Tibial artery (tissue), 4 donors: ENCODE data around the gene RNF19B.
A peak's percentile ranks its signal among the peaks of the same experiment; 100 is the strongest.

Source experiments
- DNase-seq, 2 donors: peaks; one replicate each; pipeline ENCODE4 v3.0.0-alpha.2; 2019
- H3K27ac ChIP-seq, 2 donors: fragments of 200-600 bp; sonication (generic) in 1 of 2; 1 replicate in 1 of 2; 2 replicates in 1 of 2; pipeline ENCODE4 v1.5.1; 2018 to 2019; ENCODE audit warnings: mild to moderate bottlenecking in 1 of 2
- H3K27me3 ChIP-seq, 2 donors: fragments of 200-600 bp; sonication (generic) in 1 of 2; one replicate each; pipeline versions ENCODE4 v1.5.1 to v1.6.0; 2016 to 2019
- H3K36me3 ChIP-seq, 3 donors: fragments of 200-600 bp; sonication (generic) in 2 of 3; one replicate each; pipeline ENCODE4 v1.5.1; 2016 to 2019; ENCODE audit warnings: mild to moderate bottlenecking in 2 of 3
- H3K4me1 ChIP-seq, 4 donors: fragments of 200-600 bp; sonication (generic) in 2 of 4; 1 replicate in 3 of 4; 2 replicates in 1 of 4; pipeline ENCODE4 v1.5.1; 2016 to 2019
- H3K4me3 ChIP-seq, 2 donors: fragments of 200-600 bp; sonication (generic) in 1 of 2; 1 replicate in 1 of 2; 2 replicates in 1 of 2; pipeline ENCODE4 v1.5.1; 2018 to 2019; ENCODE audit warnings: mild to moderate bottlenecking in 2 of 2
- H3K9me3 ChIP-seq, 3 donors: fragments of 200-600 bp; sonication (generic) in 1 of 3; one replicate each; pipeline ENCODE4 v1.5.1; 2016 to 2019
- CTCF ChIP-seq, 2 experiments: fragments of 200-600 bp in 1 of 2; fragments of 450-650 bp in 1 of 2; IDR thresholded peaks; one replicate each; pipeline ENCODE4 v1.5.1; 2017 to 2019; ENCODE audit warnings: antibody characterized with exemption in 2 of 2, mild to moderate bottlenecking in 1 of 2, moderate library complexity in 1 of 2
- intact Hi-C: fragments of 100-400 bp; cut with DNase I; formaldehyde crosslinking; loops from one replicate; pipeline ENCODE4 v1.15.0; 2023; ENCODE audit warnings: low total_unique reads

The RNF19B gene

GRCh38 chr1:32920833-32921232 is 43.8 kb downstream of the RNF19B start:
- peak; percentile 48 to 74 for DNase-seq
- TF ChIP-seq CTCF (IDR thresholded peaks at IDR 0.05) = no peak
- intact Hi-C loops = no loop called here
- Histone ChIP-seq H3K9me3 (no peaks in the 10 kb centered on the region), H3K27ac (no peak overlapping the region), H3K4me3 (no peak overlapping the region), H3K27me3 (peaks cover 0 to 20% of the 10 kb centered on the region in 2 donors), H3K36me3 (no peaks in the 10 kb centered on the region), H3K4me1 (peaks cover 0 to 20% (median 8%) of the 10 kb centered on the region in 4 donors)

- Histone ChIP-seq H3K9me3 (no peaks in the 10 kb centered on the region), H3K27me3 (peaks cover 0 to 18% of the 10 kb centered on the region in 2 donors), H3K4me3 (no peak overlapping the region), H3K36me3 (no peaks in the 10 kb centered on the region), H3K4me1 (peaks cover 0 to 15% (median 4%) of the 10 kb centered on the region in 4 donors), H3K27ac (no peak overlapping the region)
- intact Hi-C loops = no loop called here
- no peak for DNase-seq
- no peak for TF ChIP-seq CTCF (IDR thresholded peaks at IDR 0.05)
Measured at GRCh38 chr1:32919811-32920733, 44.5 kb downstream of the RNF19B start.

GRCh38 chr1:32918179-32918578 is 46.4 kb downstream of the RNF19B start:
- no peak overlapping the region for H3K4me3 ChIP-seq
- intact Hi-C loops = no loop called here
- no peak for DNase-seq
- H3K4me1 ChIP-seq = peaks cover 0 to 9% (median 2%) of the 10 kb centered on the region in 4 donors
- H3K36me3 ChIP-seq = no peaks in the 10 kb centered on the region
- no peak overlapping the region for H3K27ac ChIP-seq
- TF ChIP-seq CTCF (IDR thresholded peaks at IDR 0.05) = no peak
- peaks cover 0 to 3% of the 10 kb centered on the region in 2 donors for H3K27me3 ChIP-seq
- no peaks in the 10 kb centered on the region for H3K9me3 ChIP-seq

GRCh38 chr1:32917521-32917920 is 47.1 kb downstream of the RNF19B start:
- Histone ChIP-seq H3K27ac (no peak overlapping the region), H3K9me3 (no peaks in the 10 kb centered on the region), H3K27me3 (no peaks in the 10 kb centered on the region), H3K4me1 (peaks cover 0 to 9% (median 2%) of the 10 kb centered on the region in 4 donors), H3K4me3 (no peak overlapping the region), H3K36me3 (no peaks in the 10 kb centered on the region)
- DNase-seq = no peak
- TF ChIP-seq CTCF (IDR thresholded peaks at IDR 0.05) = no peak
- intact Hi-C loops = no loop called here

- Histone ChIP-seq H3K27ac (no peak overlapping the region), H3K4me3 (no peak overlapping the region)
- intact Hi-C loops = no loop called here
Measured at GRCh38 chr1:32915766-32916706, 48.6 kb downstream of the RNF19B start.

More at GRCh38 chr1:32915766-32916706, 48.6 kb downstream of the RNF19B start:
- Histone ChIP-seq H3K9me3 (no peaks in the 10 kb centered on the region), H3K27me3 (no peaks in the 10 kb centered on the region), H3K36me3 (no peaks in the 10 kb centered on the region), H3K4me1 (peaks cover 0 to 7% (median 2%) of the 10 kb centered on the region in 4 donors)
- no peak for DNase-seq
- no peak for TF ChIP-seq CTCF (IDR thresholded peaks at IDR 0.05)
